ENCODE measurements around the gene TMEM186. TPM values are rescaled to one million over a fixed set of nuclear protein-coding genes. Genes with fewer than 3 reads are reported as not detected.

TMEM186 gene
- total and polyA plus RNA-seq, 2 of the 8 experiments (the other 6 are each of a cell fraction or from before 2014, with no cell fraction given), result 13.1 TPM

DNA sequence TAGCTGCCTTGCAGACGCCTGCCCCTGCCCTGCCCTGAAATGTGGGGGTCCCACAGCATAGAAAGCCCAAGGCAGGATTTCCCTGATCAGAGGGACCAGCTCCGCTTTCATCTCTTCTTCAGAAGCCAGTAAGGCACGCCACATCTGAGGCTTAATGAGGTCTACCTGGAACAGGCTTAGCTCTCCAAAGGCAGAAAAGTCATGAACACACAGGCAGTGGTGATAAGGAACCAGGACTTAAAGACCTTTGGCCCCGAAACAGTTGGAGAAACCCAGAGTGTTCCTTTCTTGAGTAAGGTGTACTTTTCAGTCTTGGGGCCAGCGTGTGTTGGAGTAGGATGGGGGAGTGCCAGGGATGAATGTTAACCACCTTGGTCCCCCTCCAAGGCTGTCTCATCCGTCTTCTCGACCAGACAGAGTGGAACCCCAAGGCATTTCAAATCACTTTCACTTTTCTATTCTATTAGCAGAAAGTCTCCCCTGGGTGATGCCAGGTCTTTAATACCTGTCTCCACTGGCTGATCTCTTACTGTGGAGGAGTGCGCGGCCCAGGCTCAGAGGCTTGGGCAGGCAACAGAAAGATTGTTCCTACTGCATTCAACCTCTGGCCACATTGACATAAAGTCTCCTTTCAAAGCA lies 43.9 kb downstream of the TMEM186 start (continued):
- TF ChIP-seq, protein P1, sequence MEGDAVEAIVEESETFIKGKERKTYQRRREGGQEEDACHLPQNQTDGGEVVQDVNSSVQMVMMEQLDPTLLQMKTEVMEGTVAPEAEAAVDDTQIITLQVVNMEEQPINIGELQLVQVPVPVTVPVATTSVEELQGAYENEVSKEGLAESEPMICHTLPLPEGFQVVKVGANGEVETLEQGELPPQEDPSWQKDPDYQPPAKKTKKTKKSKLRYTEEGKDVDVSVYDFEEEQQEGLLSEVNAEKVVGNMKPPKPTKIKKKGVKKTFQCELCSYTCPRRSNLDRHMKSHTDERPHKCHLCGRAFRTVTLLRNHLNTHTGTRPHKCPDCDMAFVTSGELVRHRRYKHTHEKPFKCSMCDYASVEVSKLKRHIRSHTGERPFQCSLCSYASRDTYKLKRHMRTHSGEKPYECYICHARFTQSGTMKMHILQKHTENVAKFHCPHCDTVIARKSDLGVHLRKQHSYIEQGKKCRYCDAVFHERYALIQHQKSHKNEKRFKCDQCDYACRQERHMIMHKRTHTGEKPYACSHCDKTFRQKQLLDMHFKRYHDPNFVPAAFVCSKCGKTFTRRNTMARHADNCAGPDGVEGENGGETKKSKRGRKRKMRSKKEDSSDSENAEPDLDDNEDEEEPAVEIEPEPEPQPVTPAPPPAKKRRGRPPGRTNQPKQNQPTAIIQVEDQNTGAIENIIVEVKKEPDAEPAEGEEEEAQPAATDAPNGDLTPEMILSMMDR (IDR thresholded peaks at IDR 0.05; ENCODE audit: control extremely low read depth in 1 of 3, insufficient read depth in 1 of 3, low read depth in 1 of 3, low read length in 3 of 3), result no peak
- TF ChIP-seq KDM5A (IDR thresholded peaks at IDR 0.05; ENCODE audit: low read length), result no peak

Measured in H1 (cell line).